HUES64 (cell line): ENCODE results near the gene ACTG1.
"Not testable (repeated sequence)": the region's sequence is repeated elsewhere in the genome, so short reads cannot be mapped to it uniquely, and the experiment has no call there.

Experiments
- H3K27ac ChIP-seq: 2 replicates; pipeline ENCODE4 v1.7.0; 2013; ENCODE audit warnings: low read depth, low read length, inconsistent platforms
- H3K27me3 ChIP-seq: 2 replicates; pipeline ENCODE4 v1.6.1; 2013; ENCODE audit warnings: mild to moderate bottlenecking, low read length; ENCODE audit not compliant: insufficient read depth
- H3K36me3 ChIP-seq: 2 replicates; pipeline ENCODE4 v1.6.1; 2013; ENCODE audit warnings: mild to moderate bottlenecking, low read length; ENCODE audit not compliant: insufficient read depth
- H3K4me1 ChIP-seq: 2 replicates; pipeline ENCODE4 v1.6.1; 2013; ENCODE audit warnings: mild to moderate bottlenecking, low read length, moderate library complexity; ENCODE audit not compliant: insufficient read depth
- H3K4me3 ChIP-seq: 2 replicates; pipeline ENCODE4 v1.5.1; 2013; ENCODE audit warnings: mild to moderate bottlenecking, low read length, moderate library complexity
- H3K9ac ChIP-seq: 2 replicates; pipeline ENCODE4 v1.6.1; 2013; ENCODE audit warnings: mild to moderate bottlenecking, low read depth, low read length
- H3K9me3 ChIP-seq: 2 replicates; pipeline ENCODE4 v1.6.1; 2013; ENCODE audit warnings: low read depth, low read length; ENCODE audit not compliant: insufficient read depth
- WGBS: fragments of 150-250, 120-280 bp; methylation state at CpG from one replicate; pipeline ENCODE4 v1.1.7; 2013; ENCODE audit warnings: missing lambda C conversion rate; 5-methylcytosine and 5-hydroxymethylcytosine counted together

The ACTG1 gene

GRCh38 chr17:81537343-81537855, 24.8 kb upstream of the ACTG1 start:
- Histone ChIP-seq H3K27ac (no peak overlapping the region), H3K9me3 (no peaks in the 10 kb centered on the region), H3K4me3 (peak overlapping the region; percentile 34; the same call in 1 of the 2 replicates), H3K4me1 (peaks cover 3% of the 10 kb centered on the region; the same call in 1 of the 2 replicates), H3K9ac (peak overlapping the region; percentile 52; the same call in 1 of the 2 replicates), H3K36me3 (peaks cover 14% of the 10 kb centered on the region; the same call in 1 of the 2 replicates), H3K27me3 (peaks cover 26% of the 10 kb centered on the region)
- 34% methylated on average over 15 of the region's 17 CpGs for WGBS

GRCh38 chr17:81536299-81537290, 24.0 kb upstream of the ACTG1 start:
- Histone ChIP-seq H3K9me3 (no peaks in the 10 kb centered on the region), H3K27me3 (peaks cover 26% of the 10 kb centered on the region), H3K36me3 (peaks cover 13% of the 10 kb centered on the region; the same call in 1 of the 2 replicates), H3K9ac (no peak overlapping the region), H3K27ac (no peak overlapping the region), H3K4me1 (peaks cover 3% of the 10 kb centered on the region; the same call in 1 of the 2 replicates), H3K4me3 (peak overlapping the region; percentile 20; the same call in 1 of the 2 replicates)
- 62% methylated on average over 89 of the region's 89 CpGs for WGBS

DNA sequence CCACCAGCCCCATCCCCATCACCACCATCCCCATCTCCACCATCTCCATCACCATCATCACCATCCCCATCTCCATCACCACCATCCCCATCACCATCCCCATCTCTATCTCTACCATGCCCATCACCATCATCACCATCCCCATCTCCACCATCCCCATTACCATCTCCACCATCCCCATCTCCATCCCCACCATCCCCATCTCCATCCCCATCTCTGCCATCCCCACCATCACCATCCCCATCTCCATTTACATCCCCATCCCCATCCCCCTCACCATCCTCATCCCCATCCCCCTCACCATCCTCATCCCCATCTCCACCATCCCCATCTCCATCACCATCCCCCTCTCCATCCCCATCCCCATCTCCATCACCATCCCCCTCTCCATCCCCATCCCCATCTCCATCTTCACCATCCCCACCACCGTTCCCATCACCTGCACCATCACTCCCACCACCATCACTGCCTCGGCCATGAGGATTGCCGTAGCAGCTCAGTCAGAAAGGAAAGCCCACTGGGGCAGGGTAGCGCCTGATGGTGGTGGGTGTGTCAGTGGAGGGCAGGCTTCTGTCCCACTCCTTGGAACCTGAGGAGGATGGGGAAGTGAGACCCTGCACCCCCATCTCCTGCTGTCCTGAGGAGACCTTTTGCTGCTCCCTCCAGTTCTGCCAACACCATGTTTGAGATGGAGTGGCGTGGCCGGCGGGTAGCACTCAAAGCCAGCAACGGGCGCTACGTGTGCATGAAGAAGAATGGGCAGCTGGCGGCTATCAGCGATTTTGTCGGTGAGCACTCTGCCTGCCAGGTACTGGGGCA, 23.1 kb upstream of the ACTG1 start:
- Histone ChIP-seq H3K27me3 (peaks cover 26% of the 10 kb centered on the region), H3K36me3 (0 out of 2 replicates have a peak, but pooled peaks cover 4% of the 10 kb centered on the region), H3K27ac (no peak overlapping the region), H3K9ac (no peak overlapping the region), H3K4me1 (peaks cover 3% of the 10 kb centered on the region; the same call in 1 of the 2 replicates), H3K4me3 (no peak overlapping the region), H3K9me3 (no peaks in the 10 kb centered on the region)
- 77% methylated on average over 13 of the region's 13 CpGs for WGBS

- Histone ChIP-seq H3K4me3 (no peak overlapping the region), H3K9me3 (no peaks in the 10 kb centered on the region), H3K9ac (no peak overlapping the region), H3K27me3 (peaks cover 26% of the 10 kb centered on the region), H3K27ac (no peak overlapping the region), H3K36me3 (0 out of 2 replicates have a peak, but pooled peaks cover 4% of the 10 kb centered on the region), H3K4me1 (peaks cover 3% of the 10 kb centered on the region; the same call in 1 of the 2 replicates)
- WGBS = 82% methylated on average over 4 of the region's 5 CpGs
Measured at GRCh38 chr17:81535007-81535328, 22.4 kb upstream of the ACTG1 start.

DNA sequence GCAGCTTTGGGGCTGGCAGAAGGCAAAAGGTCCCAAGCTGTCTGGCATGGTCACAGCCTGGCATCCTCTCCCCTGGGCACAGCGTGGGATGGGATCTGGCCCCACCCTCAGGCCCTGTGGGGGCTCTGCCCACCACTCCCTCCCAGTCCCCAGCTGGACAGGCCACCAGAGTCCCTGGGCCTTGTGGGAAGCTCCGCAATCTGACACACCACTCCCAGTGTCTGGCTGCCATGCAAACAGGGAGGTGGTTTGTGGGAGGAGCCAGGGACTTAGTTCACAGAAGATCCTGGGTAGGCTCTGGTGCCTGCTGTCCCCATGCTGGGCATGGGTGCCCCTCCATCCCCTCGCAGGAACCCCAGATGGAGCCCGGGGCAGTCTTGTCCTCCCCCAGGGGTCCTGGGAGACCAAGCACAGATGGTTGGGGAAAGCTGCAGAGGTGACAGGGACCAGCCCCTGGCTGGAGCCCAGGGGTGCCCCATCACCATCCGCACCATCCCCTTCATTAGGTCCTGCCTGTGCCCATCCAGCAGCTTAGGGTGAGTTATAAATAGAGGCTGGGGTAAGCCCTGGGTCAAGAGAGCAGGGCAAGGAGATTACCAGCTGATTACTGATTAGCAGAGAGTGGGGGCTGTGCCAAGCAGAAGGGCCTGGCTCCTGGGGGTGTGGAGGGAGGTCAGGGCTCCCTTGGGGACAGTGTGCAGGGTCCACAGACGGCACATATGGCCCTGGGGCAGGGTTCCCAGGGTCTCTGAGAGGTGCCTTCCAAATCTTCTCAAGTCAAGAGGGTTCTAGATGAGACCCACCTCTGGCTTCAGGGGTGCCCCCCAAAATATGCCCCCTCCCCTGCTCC, 21.8 kb upstream of the ACTG1 start:
- Histone ChIP-seq H3K9ac (no peak overlapping the region), H3K9me3 (no peaks in the 10 kb centered on the region), H3K27me3 (peaks cover 26% of the 10 kb centered on the region), H3K27ac (no peak overlapping the region), H3K4me3 (no peak overlapping the region), H3K36me3 (no peaks in the 10 kb centered on the region), H3K4me1 (peaks cover 3% of the 10 kb centered on the region; the same call in 1 of the 2 replicates)
- 71% methylated on average over 6 of the region's 6 CpGs for WGBS

DNA sequence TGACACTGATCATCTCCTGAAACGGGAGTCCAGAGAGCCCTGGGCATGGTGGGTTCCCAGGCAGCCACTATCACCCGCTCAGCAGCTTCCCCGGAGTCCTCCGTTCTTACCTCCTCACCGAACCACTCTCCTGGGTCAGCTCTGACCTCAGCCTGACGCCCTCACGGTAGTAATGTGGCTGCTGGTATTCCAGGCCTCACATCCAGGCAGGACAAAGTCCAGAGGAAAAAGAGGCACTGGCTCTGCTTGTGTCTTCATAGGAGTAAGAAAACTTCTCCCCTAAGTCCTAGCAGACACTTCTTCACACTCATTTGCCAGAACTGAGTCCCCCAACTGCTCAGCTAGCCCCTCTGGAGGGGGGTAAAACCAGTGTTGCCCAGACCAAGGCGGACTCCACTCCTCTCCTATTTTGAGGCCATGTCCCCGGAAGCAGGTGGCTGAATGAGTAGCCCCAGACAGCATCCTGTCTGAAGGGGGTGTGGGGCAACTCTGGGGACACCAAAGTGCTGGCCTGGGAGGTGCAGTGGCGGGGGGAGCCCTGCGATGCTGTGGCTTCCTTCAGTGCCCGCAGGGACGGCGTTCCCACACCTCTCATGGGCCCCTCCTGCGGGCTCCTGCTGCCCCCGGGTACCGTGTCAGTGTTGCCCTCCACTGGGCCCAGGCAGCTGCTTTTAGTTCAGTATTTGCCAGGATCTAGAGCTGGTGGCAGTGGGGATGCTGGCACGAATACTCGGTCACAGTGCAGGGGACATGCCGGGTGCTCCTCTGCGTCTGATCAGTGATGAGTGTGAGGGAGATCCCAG, 20.9 kb upstream of the ACTG1 start:
- Histone ChIP-seq H3K27me3 (peaks cover 26% of the 10 kb centered on the region), H3K4me3 (no peak overlapping the region), H3K9ac (no peak overlapping the region), H3K9me3 (no peaks in the 10 kb centered on the region), H3K27ac (no peak overlapping the region), H3K36me3 (no peaks in the 10 kb centered on the region), H3K4me1 (peaks cover 3% of the 10 kb centered on the region; the same call in 1 of the 2 replicates)
- WGBS = 73% methylated on average over 21 of the region's 21 CpGs

DNA sequence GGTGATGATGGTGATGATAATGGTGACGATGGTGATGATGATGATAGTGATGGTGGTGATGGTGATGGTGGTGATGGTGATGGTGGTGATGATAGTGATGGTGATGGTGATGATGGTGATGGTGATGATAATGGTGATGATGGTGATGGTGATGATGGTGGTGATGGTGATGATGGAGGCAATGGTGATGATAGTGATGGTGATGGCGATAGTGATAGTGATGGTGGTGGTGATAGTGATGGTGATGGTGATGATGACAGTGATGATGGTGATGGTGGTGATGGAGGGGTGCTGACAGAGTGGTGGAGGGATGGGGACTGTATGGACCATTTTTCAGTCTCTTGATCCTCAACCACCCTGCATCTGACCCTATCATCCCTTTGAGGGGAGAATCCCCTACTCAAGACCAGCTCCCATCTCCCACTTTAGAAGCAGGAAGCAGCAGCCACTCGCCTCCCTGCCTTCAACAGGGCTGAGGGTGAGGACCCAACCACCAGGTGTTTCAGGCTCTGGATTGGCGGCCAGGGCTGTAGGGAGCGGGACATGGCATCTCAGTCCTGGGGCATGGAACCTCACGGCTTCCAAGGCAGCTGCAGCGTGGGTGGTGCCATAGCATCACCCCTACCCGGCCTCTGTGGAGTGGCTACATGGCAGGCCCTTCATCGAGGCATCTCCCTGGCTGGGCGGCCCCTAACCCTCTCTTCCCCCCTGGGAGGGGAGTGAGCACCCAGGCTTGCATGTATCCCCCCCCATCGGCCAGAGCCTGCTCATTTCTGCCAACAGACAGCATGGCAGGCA, 20.1 kb upstream of the ACTG1 start:
- Histone ChIP-seq H3K27ac (no peak overlapping the region), H3K9ac (no peak overlapping the region), H3K36me3 (no peaks in the 10 kb centered on the region), H3K9me3 (no peaks in the 10 kb centered on the region), H3K4me1 (peaks cover 3% of the 10 kb centered on the region; the same call in 1 of the 2 replicates), H3K27me3 (peaks cover 26% of the 10 kb centered on the region), H3K4me3 (no peak overlapping the region)
- 89% methylated on average over 11 of the region's 11 CpGs for WGBS

- not testable (repeated sequence) for H3K4me3 ChIP-seq, H3K36me3 ChIP-seq, H3K27ac ChIP-seq, H3K4me1 ChIP-seq, H3K9me3 ChIP-seq, H3K9ac ChIP-seq
- WGBS = 95% methylated on average over 3 of the region's 3 CpGs
- peaks cover 22% of the 10 kb centered on the region for H3K27me3 ChIP-seq
Measured at GRCh38 chr17:81531998-81532404, 19.4 kb upstream of the ACTG1 start.

- H3K9me3 ChIP-seq, H3K4me1 ChIP-seq, H3K9ac ChIP-seq, H3K27ac ChIP-seq, H3K36me3 ChIP-seq, H3K4me3 ChIP-seq: not testable (repeated sequence)
- H3K27me3 ChIP-seq = peaks cover 12% of the 10 kb centered on the region
- 77% methylated on average over 6 of the region's 6 CpGs for WGBS
Measured at GRCh38 chr17:81531013-81531412, 18.4 kb upstream of the ACTG1 start.
